ENCODE data around the gene DNAH6. TPM values are rescaled to one million over a fixed set of nuclear protein-coding genes. Genes with fewer than 3 reads are reported as not detected.
"Not testable (repeated sequence)": the region's sequence is repeated elsewhere in the genome, so short reads cannot be mapped to it uniquely, and the experiment has no call there.

The DNAH6 gene
- total RNA-seq, 4 donors from 2014 or later = 0.06 to 0.38 (median 0.13) TPM; not detected in 1

DNA sequence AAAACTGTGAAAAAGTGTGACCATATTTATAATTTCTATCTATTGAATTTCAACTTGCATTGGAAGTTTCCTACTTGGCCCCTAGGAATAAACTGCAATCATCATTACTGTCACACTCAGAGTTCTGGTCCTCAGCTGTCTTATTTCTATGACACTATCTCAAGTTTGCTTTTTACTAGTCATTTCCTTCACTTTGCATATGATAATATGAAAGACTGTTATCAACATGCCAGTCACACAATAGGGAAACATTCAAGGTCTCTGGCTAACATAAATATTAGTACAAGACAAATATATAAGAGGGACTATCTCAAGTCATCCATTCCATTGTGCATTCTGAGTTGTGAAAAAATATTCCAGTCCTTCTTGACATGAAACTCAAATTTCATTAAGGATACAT, 28.7 kb downstream of the DNAH6 start:
- H3K27me3 ChIP-seq = no peaks in the 10 kb centered on the region
- H3K4me3 ChIP-seq = no peak overlapping the region
- H3K9me3 ChIP-seq = no peaks in the 10 kb centered on the region
- no peaks in the 10 kb centered on the region for H3K36me3 ChIP-seq
- TF ChIP-seq CTCF (IDR thresholded peaks at IDR 0.05) (no peak), POLR2A (IDR thresholded peaks at IDR 0.05) (no peak)
- no peaks in the 10 kb centered on the region for H3K4me1 ChIP-seq
- DNase-seq = no peak
- no peak overlapping the region for H3K27ac ChIP-seq
- intact Hi-C loops (cut with DNase I) = no loop called here

DNA sequence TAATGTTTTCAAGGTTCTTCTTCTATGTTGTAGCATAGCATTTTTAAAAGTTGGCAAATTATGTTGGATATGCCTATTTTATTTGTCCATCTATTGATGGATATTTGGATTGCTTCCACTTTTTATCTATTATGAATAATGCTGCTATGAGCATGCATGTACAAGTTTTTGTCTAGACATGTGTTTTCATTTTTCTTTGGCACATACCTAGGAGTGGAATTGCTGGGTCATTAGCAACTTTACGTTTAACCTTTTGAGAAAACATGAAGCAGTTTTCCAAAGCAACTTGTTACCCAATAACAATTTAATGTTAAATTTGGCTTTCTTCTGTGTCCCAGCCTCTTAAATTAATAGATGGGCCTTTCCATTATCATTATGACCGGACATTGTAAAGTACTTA, 30.3 kb downstream of the DNAH6 start:
- no peaks in the 10 kb centered on the region for H3K4me1 ChIP-seq
- intact Hi-C loops (cut with DNase I) = no loop called here
- H3K4me3 ChIP-seq = no peak overlapping the region
- no peaks in the 10 kb centered on the region for H3K36me3 ChIP-seq
- H3K9me3 ChIP-seq = no peaks in the 10 kb centered on the region
- TF ChIP-seq POLR2A (IDR thresholded peaks at IDR 0.05) (no peak), CTCF (IDR thresholded peaks at IDR 0.05) (no peak)
- no peak overlapping the region for H3K27ac ChIP-seq
- no peak for DNase-seq
- WGBS, 2 donors = 36 to 45% methylated on average over 2 of the region's 2 CpGs
- H3K27me3 ChIP-seq = no peaks in the 10 kb centered on the region

DNA sequence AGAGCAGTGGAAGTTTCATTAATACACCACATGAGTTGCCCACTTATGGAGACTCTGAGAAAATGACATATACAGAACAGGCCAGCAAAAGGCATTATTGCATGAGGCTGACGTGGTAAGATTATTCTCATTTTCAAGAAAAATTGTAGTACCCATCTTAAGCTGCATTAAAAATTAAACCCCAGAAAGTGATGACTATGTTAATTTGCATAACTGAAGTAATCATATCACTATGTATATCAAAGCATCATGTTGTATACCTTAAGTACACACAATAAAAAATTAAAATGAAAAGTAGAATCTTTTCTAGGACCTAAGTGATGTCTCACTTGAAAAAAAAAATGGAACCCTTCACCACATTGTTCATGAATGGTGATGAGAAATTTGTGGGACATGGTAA, 32.0 kb downstream of the DNAH6 start:
- no peaks in the 10 kb centered on the region for H3K36me3 ChIP-seq
- DNase-seq = no peak
- H3K27ac ChIP-seq = no peak overlapping the region
- TF ChIP-seq CTCF (IDR thresholded peaks at IDR 0.05) (no peak), POLR2A (IDR thresholded peaks at IDR 0.05) (no peak)
- no peak overlapping the region for H3K4me3 ChIP-seq
- 67 to 91% methylated on average over 1 of the region's 1 CpG for WGBS, 2 donors
- intact Hi-C loops (cut with DNase I) = no loop called here
- no peaks in the 10 kb centered on the region for H3K4me1 ChIP-seq
- no peaks in the 10 kb centered on the region for H3K27me3 ChIP-seq
- H3K9me3 ChIP-seq = no peaks in the 10 kb centered on the region

GRCh38 chr2:84550916-84551315, 34.6 kb downstream of the DNAH6 start:
- DNase-seq = no peak
- TF ChIP-seq POLR2A (IDR thresholded peaks at IDR 0.05) = no peak
- TF ChIP-seq CTCF (IDR thresholded peaks at IDR 0.05) = no peak
- Histone ChIP-seq H3K4me3 (no peak overlapping the region), H3K4me1 (no peaks in the 10 kb centered on the region), H3K27ac (no peak overlapping the region), H3K36me3 (no peaks in the 10 kb centered on the region), H3K27me3 (no peaks in the 10 kb centered on the region), H3K9me3 (no peaks in the 10 kb centered on the region)
- 56 to 75% methylated on average over 1 of the region's 1 CpG for WGBS, 2 donors
- intact Hi-C loops (cut with DNase I) = no loop called here

DNA sequence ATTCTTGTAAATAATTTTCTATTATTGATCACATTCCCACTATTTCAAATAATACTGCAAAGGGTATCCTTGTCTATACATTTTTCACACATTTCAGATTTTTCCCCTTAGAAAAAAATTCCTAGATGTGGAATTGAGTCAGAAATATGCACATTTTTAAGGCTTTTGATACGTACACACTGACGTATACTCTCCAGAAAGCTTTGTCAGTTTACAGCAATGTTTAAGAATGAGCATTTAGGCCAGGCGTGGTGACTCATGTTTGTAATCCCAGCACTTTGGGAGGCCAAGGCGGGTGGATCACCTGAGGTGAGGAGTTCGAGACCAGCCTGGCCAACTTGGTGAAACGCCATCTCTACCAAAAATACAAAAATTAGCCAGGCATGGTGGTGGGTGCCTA, 35.2 kb downstream of the DNAH6 start:
- H3K36me3 ChIP-seq; H3K27ac ChIP-seq; H3K4me1 ChIP-seq; H3K9me3 ChIP-seq; H3K27me3 ChIP-seq; DNase-seq; intact Hi-C loops (cut with DNase I); H3K4me3 ChIP-seq: not testable (repeated sequence)
- 81 to 84% methylated on average over 5 to 6 of the region's 6 CpGs for whole genome bisulfite sequencing, 2 donors

DNA sequence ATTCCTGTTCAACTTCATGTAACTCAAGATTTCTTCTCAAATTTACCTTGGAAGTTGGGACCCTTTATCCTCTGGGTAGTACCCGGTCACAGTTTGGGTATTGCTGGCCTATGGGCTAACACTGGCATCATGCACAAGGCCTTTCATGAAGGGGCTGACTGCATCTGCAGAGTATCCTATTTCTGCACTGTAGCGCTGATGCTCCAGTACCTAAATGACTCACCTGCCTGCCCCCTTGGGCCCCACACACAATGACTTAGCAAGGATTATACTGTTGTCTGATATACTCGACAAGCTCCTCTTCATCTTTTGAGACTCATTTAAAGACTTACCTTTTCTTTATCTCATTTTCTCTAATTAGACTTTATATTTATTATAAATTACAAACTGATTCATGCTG, 39.9 kb downstream of the DNAH6 start:
- intact Hi-C loops (cut with DNase I) = no loop called here
- DNase-seq = no peak
- H3K27ac ChIP-seq = no peak overlapping the region
- TF ChIP-seq POLR2A (IDR thresholded peaks at IDR 0.05) = no peak
- TF ChIP-seq CTCF (IDR thresholded peaks at IDR 0.05) = no peak
- no peaks in the 10 kb centered on the region for H3K27me3 ChIP-seq
- H3K9me3 ChIP-seq = peaks cover 0 to 9% (median 7%) of the 10 kb centered on the region in 3 donors
- WGBS, 2 donors = 69 to 78% methylated on average over 3 of the region's 3 CpGs
- H3K36me3 ChIP-seq = no peaks in the 10 kb centered on the region
- H3K4me3 ChIP-seq = no peak overlapping the region
- no peaks in the 10 kb centered on the region for H3K4me1 ChIP-seq

Measured in esophagus squamous epithelium (tissue), 5 donors.